Amygdala (tissue), 56 donors: ENCODE data around the gene VPS4B.
"Not testable (repeated sequence)": the region's sequence is repeated elsewhere in the genome, so short reads cannot be mapped to it uniquely, and the experiment has no call there.

Source experiments
- DNase-seq, 56 donors: peaks; one replicate each; lab custom pipeline; 2025; lab: John Stamatoyannopoulos, UW

Gene VPS4B

DNA sequence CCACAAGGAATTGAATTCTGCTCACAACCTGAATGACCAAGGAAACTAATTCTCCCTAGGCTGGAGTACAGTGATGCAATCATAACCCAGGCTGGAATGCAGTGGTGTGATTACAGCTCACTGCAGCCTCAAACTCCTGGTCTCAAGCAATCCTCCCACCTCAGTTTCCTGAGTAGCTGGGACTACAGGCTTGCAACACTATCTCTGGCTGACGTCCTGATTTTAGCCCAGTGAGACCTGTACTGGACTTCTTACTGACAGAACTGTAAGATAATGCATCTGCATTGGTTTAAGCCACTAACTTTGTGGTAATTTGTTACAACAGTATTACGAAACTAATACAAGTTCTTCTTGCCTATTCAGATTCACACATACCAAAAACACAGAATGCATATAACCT is 45.7 kb downstream of the VPS4B start:
- no peak for DNase-seq

DNA sequence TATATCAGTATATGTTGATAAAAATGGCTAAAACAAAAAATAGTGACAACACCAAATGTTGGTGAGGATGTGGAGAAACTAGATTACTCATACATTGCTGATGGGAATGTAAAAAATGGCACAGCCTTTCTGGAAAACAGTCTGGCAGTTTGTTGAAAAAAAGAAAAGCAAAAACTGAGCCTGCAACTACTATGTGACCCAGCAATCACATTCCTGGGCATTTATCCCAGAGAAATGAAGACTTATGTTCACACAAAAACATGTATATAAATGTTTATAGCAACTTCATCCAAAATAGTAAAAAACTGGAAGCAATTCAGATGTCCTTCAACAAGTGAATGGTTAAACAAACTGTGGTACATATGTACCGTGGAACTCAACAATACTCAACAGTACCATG is 47.7 kb downstream of the VPS4B start:
- no peak for DNase-seq

DNA sequence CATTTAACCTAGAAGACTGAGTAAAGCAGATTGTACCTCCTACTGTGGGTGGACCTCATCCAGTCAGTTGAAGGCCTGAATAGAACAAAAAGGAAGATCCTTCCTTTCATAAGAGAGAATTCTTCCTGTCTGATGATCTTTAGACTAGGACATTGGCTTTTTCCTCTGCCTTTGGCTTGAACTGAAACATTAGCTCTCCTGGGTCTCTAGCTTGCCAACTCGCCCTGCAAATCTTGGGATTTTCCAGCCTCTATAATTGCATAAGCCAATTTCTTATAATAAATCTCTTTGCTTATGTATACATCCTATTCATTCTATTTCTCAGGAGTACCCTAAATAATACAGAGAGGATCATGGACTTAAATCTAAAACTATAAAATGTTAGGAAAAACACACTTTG is 49.1 kb downstream of the VPS4B start:
- no peak for DNase-seq

DNA sequence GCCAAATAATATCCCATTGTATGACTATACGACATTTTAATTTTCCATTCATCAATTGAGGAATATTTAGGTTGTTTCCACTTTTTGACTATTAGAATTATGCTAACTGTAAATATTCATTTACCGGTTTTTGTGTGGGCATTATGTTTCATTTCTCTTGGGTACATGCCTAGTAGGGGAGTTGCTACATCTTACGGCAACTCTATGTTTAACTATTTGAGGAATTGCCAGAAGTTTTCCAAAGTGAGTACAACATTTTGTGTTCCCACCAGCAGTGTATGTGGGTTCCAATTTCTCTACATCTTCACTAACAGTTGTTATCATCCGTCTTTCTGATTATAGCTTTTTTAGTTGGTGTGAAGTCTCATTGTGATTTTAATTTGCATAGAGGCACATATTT is 53.7 kb downstream of the VPS4B start:
- no peak for DNase-seq

DNA sequence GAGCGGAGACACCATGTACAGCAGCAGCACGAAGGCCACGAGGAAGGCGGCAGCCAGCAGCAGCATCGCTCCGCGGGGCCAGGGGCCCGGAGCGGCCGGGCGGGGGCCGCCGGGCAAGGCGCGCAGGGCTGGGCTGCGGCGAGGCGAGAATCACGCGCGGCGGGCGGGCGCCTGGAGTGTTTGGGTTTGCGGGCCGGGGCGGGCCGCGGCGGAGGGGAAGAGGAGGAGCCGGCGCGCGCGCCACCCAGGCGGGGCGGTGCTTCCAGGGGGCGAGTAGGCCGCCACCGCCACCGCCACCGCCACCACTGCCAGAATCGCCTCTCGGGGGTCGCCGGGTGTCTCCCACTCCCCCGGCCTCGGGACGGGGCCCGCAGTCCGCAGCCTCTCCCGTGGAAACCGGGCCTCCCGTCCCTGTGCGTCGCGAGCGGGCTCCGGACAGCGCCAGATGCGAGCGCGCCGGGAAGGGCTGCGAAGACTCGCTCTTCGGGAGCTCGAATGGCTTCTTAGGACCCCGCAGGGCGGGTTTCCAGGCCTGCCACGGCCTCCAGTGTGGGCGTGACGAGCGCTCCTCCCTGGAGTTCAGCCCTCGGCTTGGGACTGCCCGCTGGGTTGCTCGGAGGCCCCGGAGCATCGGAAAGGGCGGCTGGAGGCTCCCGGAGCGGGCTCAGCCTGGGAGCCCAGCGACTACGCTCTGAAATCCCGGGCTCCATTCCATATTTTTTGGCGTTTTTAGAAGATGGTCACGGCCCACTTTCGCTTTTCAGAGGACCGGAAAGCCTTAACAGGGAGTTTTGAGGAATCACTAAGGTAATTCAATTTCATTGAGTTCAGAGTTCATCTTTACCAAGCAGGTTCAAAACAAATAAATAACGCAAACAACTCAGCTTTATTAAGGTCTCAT is 55.0 kb downstream of the VPS4B start, which contains the start of gene KDSR:
Gene KDSR, minus strand, starts transcription at position 154 of the 901 bp plus-strand sequence. Its CDS starts 88 bp downstream, at position 66.
- DNase-seq = peak; percentile 61 to 96 (median 90)

DNA sequence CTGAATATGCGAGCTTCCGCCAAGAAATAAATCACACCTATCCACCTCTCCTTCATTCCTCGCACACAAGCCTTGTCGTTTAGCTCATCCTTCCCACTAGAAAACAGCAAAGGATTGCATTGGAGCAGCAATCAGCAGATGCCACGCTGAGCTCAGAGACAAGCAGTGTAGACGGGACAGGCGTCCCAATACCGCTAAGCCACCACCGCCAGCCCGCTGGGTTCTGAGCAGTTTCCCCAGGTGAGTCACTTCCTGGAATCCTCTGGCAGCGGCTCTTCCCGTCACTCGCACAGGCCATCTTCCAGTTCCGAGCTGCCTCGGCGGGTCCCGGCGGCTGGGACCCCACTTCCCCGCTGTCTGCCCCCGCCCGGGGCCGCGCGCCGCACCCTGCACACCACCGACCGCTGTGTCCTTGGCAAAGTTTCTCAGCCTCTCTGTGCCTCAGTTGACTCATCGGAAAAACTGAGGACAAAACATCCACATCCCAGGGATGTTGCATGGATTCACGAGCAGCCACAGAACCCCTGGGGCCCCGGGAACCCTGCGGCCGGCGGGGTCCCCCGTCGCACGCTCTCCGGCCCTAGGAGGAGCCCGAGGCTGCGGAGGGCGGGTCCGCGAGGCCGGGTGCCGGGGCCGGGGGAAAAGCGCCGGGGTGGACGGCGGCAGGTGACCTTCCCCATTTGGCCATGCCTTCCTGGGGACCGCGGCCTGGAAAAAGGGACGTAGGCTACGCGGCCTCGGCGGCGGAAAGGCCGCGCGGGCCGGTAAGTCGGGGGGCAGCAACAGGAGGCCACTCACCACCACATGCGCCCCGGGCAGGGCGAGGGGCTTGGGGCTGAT is 55.8 kb downstream of the VPS4B start:
- peak in 30 of 56 donors; percentile 4 to 55 (median 32) for DNase-seq

DNA sequence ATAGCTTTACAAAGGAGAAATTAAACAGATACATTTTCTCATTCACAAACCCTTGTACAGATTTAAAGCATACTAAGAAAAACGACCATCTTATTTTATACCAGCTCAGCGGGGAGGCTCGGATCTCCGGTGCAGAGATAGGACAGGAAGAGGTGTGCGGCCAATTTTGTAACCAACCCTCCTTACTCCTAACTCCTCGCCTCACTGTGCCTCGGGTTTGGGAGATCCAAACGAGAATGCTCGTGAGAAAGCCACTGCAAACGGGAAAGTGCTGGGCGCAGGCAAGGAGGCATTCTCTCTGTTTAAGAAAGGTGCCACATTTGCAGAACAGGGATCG is 56.4 kb downstream of the VPS4B start:
- DNase-seq = peak in 9 of 56 donors; percentile 10 to 43 (median 34)

DNA sequence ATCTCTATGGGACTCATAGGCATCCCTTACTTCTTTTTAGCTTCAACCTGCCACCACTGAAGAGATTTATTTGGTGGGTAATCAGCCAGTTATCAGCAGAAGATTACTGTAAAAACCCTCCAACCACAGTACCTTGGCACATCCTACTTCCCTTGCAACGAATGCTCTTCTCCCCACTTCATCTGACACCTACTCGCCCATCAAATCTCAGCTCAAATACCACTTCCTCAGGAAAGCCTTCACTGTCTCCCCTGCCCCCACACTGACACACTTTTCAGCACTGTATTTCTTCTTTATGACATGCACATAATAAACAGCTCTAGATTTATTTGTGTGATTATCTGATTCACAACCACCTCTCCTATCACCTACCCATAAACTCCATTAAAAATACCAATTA is 58.3 kb downstream of the VPS4B start:
- DNase-seq = no peak

DNA sequence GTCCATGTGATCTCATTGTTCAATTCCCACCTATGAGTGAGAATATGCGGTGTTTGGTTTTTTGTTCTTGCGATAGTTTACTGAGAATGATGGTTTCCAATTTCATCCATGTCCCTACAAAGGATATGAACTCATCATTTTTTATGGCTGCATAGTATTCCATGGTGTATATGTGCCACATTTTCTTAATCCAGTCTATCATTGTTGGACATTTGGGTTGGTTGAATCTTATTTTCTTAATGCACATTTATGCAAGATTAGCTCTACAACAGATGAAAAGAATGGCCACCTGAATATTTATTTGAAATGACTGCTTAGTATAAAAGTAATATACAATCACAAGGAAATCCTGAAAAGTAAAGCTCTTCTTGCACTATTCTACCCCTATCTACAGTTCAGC is 58.9 kb downstream of the VPS4B start:
- not testable (repeated sequence) for DNase-seq

DNA sequence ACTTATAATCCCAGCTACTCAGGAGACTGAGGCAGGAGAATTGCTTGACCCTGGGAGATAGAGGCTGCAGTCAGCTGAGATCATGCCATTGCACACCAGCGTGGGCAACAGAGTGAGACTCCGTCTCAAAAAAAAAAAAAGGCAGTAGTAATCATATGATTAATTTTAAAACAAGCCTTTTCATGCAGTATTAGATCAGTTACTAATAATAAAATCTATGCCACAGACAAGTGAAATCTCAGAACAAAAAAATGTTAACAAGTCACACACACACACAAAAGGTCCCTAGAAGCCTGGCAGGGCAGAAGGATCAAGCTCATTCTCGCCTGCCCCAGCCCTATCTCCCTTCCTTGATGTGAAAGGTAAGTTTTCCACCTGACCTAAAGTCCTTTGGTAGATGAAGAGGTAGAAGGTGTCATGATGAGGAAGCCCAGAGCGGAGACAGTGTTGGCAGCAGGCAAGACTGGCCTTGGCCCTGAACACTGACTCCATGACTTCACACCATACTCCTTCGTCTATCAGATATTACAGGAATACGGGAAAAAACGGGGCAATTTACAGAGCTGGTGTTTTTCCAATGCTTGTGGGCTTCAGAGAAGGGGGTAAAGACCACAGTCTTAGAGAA is 65.9 kb downstream of the VPS4B start:
- no peak for DNase-seq

DNA sequence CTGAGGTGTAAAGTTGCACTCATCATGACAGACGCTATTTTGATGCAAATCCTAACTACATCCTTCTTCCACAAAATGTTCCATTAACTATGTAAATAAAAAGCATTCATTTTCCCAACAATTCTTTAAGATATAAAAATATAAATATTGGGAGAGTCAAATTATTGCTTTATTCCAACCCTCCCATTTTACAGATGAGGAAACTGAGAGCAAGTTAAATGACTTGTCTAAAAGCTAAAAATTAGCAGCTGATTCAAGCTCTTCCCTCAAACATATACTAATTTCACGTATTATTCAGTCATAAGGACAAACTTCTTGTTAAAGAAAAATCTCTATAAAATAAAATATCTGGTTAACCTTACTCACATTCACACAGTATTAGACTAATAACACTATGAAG is 72.0 kb downstream of the VPS4B start:
- DNase-seq = no peak

DNA sequence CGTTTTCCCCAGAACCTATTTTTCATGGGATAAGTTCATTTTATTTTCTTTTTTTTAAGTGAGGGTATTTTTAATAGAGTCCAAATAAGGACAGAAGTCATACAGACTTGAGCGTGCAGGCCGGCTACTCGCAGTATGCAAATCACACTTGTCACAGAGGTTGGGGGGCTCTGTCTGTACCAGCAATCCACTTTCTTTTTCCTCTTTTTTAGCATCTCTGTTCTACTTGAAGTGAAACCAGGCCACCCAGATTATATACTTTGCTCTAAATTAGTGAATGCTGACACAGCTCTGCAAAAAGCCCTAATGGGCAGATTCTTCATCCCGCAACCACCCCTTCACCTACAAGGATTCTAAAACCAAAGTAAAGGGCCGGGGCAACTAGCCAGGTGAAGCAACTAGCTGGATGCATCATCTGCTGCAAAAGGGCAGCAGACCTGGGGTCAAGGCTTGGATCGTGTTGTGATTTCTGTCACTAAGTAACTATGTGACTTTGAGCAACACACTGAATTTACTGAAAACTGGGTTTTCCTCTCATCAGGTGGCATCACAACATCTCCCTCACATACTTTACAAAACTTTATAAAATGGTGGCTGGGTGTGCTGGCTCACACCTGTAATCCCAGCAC is 73.7 kb downstream of the VPS4B start:
- DNase-seq = no peak

DNA sequence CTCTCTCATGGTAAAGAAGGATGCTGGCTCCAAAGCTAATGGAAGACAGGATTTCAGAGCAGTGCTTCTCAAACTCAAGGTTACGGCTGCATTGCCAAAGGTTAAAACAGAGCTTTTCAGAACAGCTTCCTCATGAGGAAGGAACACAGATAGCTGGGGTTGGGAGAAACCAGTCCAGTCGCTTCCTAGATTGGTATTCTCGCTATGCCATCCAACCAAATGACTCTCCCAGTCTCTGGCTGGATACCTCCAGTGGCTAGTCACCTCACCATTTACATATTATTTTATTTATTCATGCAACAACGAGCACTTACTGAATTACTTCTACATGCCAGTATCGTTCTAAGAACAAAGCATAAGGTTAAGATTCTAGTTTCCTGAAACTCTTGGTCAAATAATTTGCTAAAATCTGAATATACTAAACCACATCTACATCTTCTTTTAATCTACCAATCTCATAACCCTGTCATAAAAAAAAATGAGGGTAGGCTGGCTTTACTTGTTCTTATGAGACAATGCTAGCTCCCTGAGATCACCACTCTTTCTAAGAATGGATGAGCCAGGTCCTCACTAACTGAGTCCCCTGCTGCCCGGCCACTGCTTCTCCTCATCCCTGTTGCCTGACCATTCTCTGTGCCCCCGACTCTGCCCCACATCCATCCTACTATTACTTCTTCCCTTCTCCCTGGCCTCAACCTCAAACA is 75.6 kb downstream of the VPS4B start:
- no peak for DNase-seq

DNA sequence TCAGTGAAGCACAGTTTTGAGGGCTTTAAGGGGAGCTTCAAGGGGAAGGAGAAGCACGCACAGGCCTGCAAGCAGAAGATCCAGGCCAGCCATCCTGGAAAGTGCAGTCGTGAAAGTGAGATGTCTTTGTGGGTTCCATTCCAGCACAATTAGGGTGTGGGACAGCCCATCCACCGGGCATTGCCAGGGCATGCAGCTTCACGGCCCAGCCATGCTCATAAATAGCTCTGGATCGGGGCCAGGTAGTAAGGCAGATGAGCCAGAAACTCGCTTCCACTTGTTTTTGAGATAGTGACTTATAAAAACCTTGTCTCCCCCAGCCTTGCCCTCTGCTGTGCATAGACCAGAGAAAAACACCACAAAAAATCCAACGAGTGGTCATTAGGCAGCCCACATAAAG is 76.2 kb downstream of the VPS4B start:
- peak in 1 of 56 donors; percentile 52 for DNase-seq

DNA sequence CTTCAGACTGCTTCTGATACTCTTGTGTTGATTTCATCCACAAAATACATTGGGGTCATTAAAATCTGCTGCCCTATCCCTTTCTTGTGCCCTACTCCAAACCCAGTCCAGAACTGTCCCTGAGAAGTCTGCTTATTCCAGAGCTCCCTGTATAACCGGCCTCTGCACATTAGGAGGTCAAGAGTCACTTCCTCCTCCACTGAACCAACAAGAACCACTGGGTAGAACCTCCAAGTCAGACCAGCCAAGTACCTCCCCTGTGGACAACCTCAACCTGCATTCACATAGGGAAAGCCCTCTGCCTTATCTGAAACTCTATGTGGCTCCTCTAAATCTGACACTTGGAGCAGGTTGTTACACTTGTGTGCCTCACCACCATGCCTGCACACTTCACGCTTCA is 77.4 kb downstream of the VPS4B start:
- no peak for DNase-seq

DNA sequence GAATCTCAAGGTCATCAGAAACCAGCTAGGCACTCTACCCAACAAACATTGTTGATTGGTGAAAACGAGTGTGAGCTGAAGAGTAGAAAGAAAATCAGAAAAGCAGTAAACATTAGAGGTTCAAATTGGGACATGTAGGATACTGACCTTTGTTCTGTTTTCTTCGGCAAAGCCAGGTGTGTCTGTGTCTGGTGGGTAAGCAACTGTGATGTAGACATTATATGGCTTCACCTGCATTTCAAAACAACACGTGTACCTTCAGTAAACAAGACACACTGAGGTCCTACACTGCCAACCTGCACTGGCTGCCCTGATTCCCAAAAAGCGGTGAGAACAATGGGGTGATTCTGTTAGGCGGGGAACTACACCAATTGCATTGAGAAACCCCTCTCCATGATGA is 78.0 kb downstream of the VPS4B start:
- DNase-seq = no peak

DNA sequence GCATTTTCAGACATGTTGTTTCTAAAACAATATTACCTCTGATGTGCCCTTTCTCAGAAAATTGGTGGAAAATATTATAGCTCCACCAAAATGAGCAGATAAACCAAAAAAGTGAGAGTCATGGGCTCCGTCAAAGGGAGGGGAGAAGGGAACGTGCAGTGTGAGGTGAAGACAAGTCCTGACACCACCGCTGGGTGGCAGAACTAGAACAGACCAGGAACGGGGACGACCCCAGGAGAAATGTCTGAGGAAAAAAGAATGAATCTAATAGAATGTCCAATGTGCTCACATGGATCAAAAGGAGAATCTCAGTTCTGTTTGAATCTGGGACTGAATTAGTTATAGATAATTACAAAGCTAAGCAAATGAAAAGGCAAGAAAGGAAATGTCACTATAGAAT is 80.1 kb downstream of the VPS4B start:
- peak in 9 of 56 donors; percentile 4 to 46 (median 7) for DNase-seq

DNA sequence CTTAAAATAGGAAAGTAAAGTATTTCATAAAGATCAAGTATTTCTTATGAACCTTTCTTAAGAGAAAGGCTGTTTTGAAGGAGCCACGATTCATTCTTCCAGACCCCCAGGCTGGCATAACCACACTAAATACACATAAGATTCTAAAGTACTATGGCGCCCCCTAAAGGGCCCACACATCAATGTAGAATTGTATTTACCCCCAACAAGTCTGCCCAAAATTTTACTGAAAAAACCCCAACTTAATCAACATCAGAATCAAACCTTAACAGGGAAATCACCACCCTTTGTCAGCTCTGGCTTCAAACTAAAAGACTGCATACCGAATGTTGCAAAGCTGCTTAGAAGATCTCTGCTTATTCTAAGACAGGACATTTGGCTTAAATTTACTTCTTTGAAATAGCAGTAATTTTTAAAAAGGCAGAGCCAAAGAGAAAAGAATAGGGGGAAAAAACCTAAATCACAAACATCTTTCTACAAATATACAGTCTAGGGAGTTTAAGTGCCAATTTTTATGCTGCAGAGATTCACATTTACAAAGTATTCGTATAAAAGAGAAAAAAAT is 82.3 kb downstream of the VPS4B start:
- peak in 7 of 56 donors; percentile 4 to 48 (median 9) for DNase-seq
